Thymus (tissue), 11 donors: ENCODE data around the gene TYSND1. TPM values are rescaled to one million over a fixed set of nuclear protein-coding genes. Genes with fewer than 3 reads are reported as not detected.
A peak's percentile ranks its signal among the peaks of the same experiment; 100 is the strongest.

Experiments used
- DNase-seq, 9 donors: peaks; one replicate each; pipeline ENCODE4 v3.0.0-alpha.2; 2013; ENCODE audit warnings: low spot score in 9 of 9, low read depth in 6 of 9, missing footprints in 1 of 9
- H3K27ac ChIP-seq, 2 donors: one replicate each; pipeline ENCODE4 v1.5.1; 2013; ENCODE audit warnings: control low read depth in 1 of 2, low read depth in 1 of 2, low read length in 1 of 2, mild to moderate bottlenecking in 1 of 2, moderate library complexity in 1 of 2
- H3K27me3 ChIP-seq, 2 donors: one replicate each; pipeline ENCODE4 v1.5.1; 2013; ENCODE audit warnings: low read length in 1 of 2; ENCODE audit not compliant: control insufficient read depth in 2 of 2, insufficient read depth in 1 of 2
- H3K36me3 ChIP-seq, 2 donors: one replicate each; pipeline ENCODE4 v1.5.1; 2013; ENCODE audit warnings: low read length in 1 of 2, mild to moderate bottlenecking in 1 of 2, moderate library complexity in 1 of 2; ENCODE audit not compliant: control insufficient read depth in 2 of 2, insufficient read depth in 2 of 2
- H3K4me1 ChIP-seq, 2 donors: one replicate each; pipeline ENCODE4 v1.5.1; 2013; ENCODE audit warnings: low read length in 2 of 2; ENCODE audit not compliant: control insufficient read depth in 2 of 2, insufficient read depth in 2 of 2
- H3K4me3 ChIP-seq, 2 donors: one replicate each; pipeline ENCODE4 v1.5.1; 2013; ENCODE audit warnings: low read length in 2 of 2, control low read depth in 1 of 2, mild to moderate bottlenecking in 1 of 2
- H3K9me3 ChIP-seq, 2 donors: one replicate each; pipeline ENCODE4 v1.5.1; 2013; ENCODE audit warnings: low read length in 1 of 2, mild to moderate bottlenecking in 1 of 2; ENCODE audit not compliant: control insufficient read depth in 2 of 2, insufficient read depth in 1 of 2
- WGBS: extraction: QIAGEN DNeasy Blood & Tissue Kit; methylation state at CpG from one replicate; pipeline ENCODE4 v1.1.7; 2013; 5-methylcytosine and 5-hydroxymethylcytosine counted together
- polyA plus RNA-seq: library from polyadenylated mRNA; stranded (reverse); fragments of 200-250 nt; gene quantifications from one replicate; pipeline ENCODE4 v1.2.3, GENCODE V29; 2013
- total RNA-seq: library from RNA; stranded (reverse); fragments of 120-200 nt; gene quantifications from one replicate; pipeline ENCODE4 v1.2.4, GENCODE V29; 2013
- donor health status: healthy.

TYSND1 gene
- total and polyA plus RNA-seq, 2 donors = 8.1 to 18.1 TPM

- Histone ChIP-seq H3K9me3 (no peaks in the 10 kb centered on the region), H3K27me3 (no peaks in the 10 kb centered on the region), H3K4me3 (no peak overlapping the region), H3K27ac (no peak overlapping the region), H3K4me1 (peaks cover 0 to 5% of the 10 kb centered on the region in 2 donors), H3K36me3 (no peaks in the 10 kb centered on the region)
- WGBS = 95% methylated on average over 6 of the region's 6 CpGs
- no peak for DNase-seq
Measured at GRCh38 chr10:70096016-70096704, 50.3 kb downstream of the TYSND1 start.

GRCh38 chr10:70094250-70094649 is 52.2 kb downstream of the TYSND1 start:
- WGBS = 99% methylated on average over 2 of the region's 2 CpGs
- Histone ChIP-seq H3K36me3 (no peaks in the 10 kb centered on the region), H3K4me3 (no peak overlapping the region), H3K27ac (no peak overlapping the region), H3K27me3 (no peaks in the 10 kb centered on the region), H3K9me3 (no peaks in the 10 kb centered on the region), H3K4me1 (peaks cover 0 to 5% of the 10 kb centered on the region in 2 donors)
- no peak for DNase-seq

GRCh38 chr10:70093335-70093944 is 53.1 kb downstream of the TYSND1 start:
- no peaks in the 10 kb centered on the region for H3K27me3 ChIP-seq
- H3K4me1 ChIP-seq = peaks cover 0 to 5% of the 10 kb centered on the region in 2 donors
- 60% methylated on average over 9 of the region's 9 CpGs for WGBS
- H3K27ac ChIP-seq = no peak overlapping the region
- H3K36me3 ChIP-seq = no peaks in the 10 kb centered on the region
- peak in 3 of 9 donors; percentile 4 to 40 (median 8) for DNase-seq
- no peaks in the 10 kb centered on the region for H3K9me3 ChIP-seq
- H3K4me3 ChIP-seq = no peak overlapping the region

- DNase-seq = no peak
- H3K27me3 ChIP-seq = no peaks in the 10 kb centered on the region
- H3K4me1 ChIP-seq = peaks cover 0 to 5% of the 10 kb centered on the region in 2 donors
- no peaks in the 10 kb centered on the region for H3K36me3 ChIP-seq
- H3K9me3 ChIP-seq = no peaks in the 10 kb centered on the region
- H3K4me3 ChIP-seq = no peak overlapping the region
- peak overlapping the region in 1 of 2 donors; percentile 61 for H3K27ac ChIP-seq
- WGBS = 94% methylated on average over 7 of the region's 7 CpGs
Measured at GRCh38 chr10:70092389-70092718, 54.1 kb downstream of the TYSND1 start.

- H3K36me3 ChIP-seq = no peaks in the 10 kb centered on the region
- H3K9me3 ChIP-seq = no peaks in the 10 kb centered on the region
- H3K27me3 ChIP-seq = no peaks in the 10 kb centered on the region
- no peak overlapping the region for H3K27ac ChIP-seq
- no peak for DNase-seq
- H3K4me3 ChIP-seq = no peak overlapping the region
- WGBS = 97% methylated on average over 5 of the region's 5 CpGs
- peaks cover 0 to 5% of the 10 kb centered on the region in 2 donors for H3K4me1 ChIP-seq
Measured at GRCh38 chr10:70090951-70091350, 55.5 kb downstream of the TYSND1 start.

GRCh38 chr10:70090013-70090412 is 56.5 kb downstream of the TYSND1 start:
- Histone ChIP-seq H3K27ac (no peak overlapping the region), H3K4me3 (no peak overlapping the region), H3K36me3 (no peaks in the 10 kb centered on the region), H3K27me3 (no peaks in the 10 kb centered on the region), H3K9me3 (no peaks in the 10 kb centered on the region), H3K4me1 (peaks cover 0 to 5% of the 10 kb centered on the region in 2 donors)
- DNase-seq = no peak
- 98% methylated on average over 8 of the region's 8 CpGs for WGBS

- Histone ChIP-seq H3K4me3 (no peak overlapping the region), H3K36me3 (no peaks in the 10 kb centered on the region), H3K9me3 (no peaks in the 10 kb centered on the region), H3K27ac (no peak overlapping the region), H3K4me1 (peaks cover 0 to 2% of the 10 kb centered on the region in 2 donors), H3K27me3 (no peaks in the 10 kb centered on the region)
- 88% methylated on average over 3 of the region's 3 CpGs for WGBS
- no peak for DNase-seq
Measured at GRCh38 chr10:70088308-70088698, 58.2 kb downstream of the TYSND1 start.

Other genes starting within 250 kb of the TYSND1 start
- gene MACROH2A2, start 93.9 kb downstream of the TYSND1 start, total RNA-seq = 10.7 TPM
- 12.9 TPM for gene MACROH2A2, start 93.9 kb downstream of the TYSND1 start, polyA plus RNA-seq
- gene AIFM2, start 13.9 kb downstream of the TYSND1 start, total RNA-seq = 1.5 TPM
- gene AIFM2, start 13.9 kb downstream of the TYSND1 start, polyA plus RNA-seq = 7.5 TPM
- gene SAR1A, start 23.8 kb upstream of the TYSND1 start, total RNA-seq = 63.1 TPM
- gene SAR1A, start 23.8 kb upstream of the TYSND1 start, polyA plus RNA-seq = 48.6 TPM
- gene PPA1, start 86.7 kb upstream of the TYSND1 start, total RNA-seq = 199 TPM
- gene PPA1, start 86.7 kb upstream of the TYSND1 start, polyA plus RNA-seq = 150 TPM
- 0.05 TPM for gene NPFFR1, start 137.3 kb upstream of the TYSND1 start, total RNA-seq
- 0.21 TPM for gene NPFFR1, start 137.3 kb upstream of the TYSND1 start, polyA plus RNA-seq
- 6.6 TPM for gene LRRC20, start 235.9 kb upstream of the TYSND1 start, total RNA-seq
- gene LRRC20, start 235.9 kb upstream of the TYSND1 start, polyA plus RNA-seq = 3.6 TPM